Measurements from ENCODE around the gene STRIP1. TPM values are rescaled to one million over a fixed set of nuclear protein-coding genes. Genes with fewer than 3 reads are reported as not detected.

Gene STRIP1
- total RNA-seq, 2 experiments from 2014 or later: 33.4 to 35.9 TPM

DNA sequence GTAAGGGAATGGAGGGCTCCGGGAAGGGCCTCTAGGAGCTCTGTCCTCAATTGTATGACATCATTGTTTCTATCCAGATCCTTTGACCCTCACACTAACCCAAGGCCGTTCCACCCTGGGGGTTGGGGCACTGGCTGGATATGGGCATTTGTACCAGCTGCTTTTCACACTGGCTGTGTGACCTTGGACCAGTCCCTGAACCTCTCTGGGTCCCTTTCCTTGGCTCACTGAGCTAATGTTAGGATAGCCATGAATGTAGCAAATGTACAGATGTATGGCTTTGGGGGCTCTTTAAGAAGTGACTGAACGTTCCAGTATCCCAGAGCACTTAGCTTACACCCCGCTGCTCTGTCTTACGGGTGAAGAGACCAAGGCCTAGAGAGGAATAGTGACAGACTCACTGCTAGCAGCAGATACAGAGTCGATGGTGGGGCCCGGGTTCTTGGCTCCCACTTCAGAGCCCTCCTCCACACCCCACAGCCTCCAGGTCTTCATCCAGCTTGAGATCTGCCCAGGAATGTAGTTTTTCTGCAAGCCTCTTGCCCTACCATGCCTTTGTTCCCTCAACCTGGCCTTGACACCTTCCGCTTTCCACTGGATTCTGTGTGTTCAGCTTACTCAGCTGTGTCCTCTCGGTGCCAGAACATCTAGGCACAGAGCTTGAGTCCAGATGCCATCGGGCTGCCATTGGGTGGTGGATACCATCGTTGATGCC is 63.2 kb downstream of the STRIP1 start:
- ChIA-PET POLR2A (interaction anchor here (0.5 kb wide), 1 partner anchor 17 kb away, joined by 4 read pairs; no protein-coding TSS in a partner anchor), CTCF (interaction anchor here (0.8 to 3.1 kb wide), 3 partner anchors 9 to 44 kb away, joined by 3 to 13 read pairs (median 4); no protein-coding TSS in a partner anchor)
- Mint-ChIP-seq H3K27ac (no peak overlapping the region), H3K4me1 (no peaks in the 10 kb centered on the region), H3K36me3 (ENCODE audit: low read depth) (no peaks in the 10 kb centered on the region), H3K27me3 (peaks cover 7% of the 10 kb centered on the region), H3K9me3 (no peaks in the 10 kb centered on the region), H3K4me3 (no peak overlapping the region)
- no peak for DNase-seq

DNA sequence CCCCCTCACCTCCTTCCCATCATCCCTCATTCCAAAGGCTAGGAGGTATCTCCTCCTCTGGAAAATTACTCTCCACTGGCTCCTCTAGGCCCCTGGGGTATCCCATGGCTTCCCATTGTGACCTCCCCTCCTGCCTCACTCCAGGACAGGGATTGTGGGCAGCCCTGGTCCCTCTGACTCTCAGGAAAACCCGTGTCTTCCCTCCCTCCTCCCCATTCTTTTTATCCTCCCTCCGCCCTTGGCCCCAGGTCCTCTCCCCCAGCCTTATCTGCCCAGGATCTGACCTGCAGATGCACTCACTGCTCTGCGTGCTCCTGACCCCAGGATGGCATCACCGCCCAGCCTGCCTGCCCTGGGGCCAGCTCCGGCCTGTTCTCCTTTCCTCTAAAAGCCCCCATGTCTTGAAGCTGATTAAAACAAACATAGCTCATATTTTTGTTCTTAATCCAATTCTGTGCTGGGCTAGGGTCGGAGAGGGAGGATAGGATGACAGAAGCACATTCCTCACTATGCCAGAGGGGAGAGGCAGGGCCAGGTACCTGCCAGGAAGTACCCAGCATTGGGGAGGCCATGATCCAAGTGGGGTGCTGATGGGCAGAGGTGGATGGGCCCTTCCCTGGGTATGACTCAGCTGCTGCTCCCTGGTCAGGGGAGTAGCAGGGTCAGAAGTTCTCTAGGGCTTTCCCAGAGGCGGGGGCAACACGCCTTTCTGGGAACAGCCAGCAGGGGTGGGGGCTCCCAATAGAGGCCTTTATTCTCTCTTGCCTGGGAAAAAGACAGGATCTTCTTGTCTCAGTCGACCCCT is 64.0 kb downstream of the STRIP1 start:
- Mint-ChIP-seq H3K4me1 (no peaks in the 10 kb centered on the region), H3K36me3 (ENCODE audit: low read depth) (no peaks in the 10 kb centered on the region), H3K27me3 (peaks cover 7% of the 10 kb centered on the region), H3K27ac (no peak overlapping the region), H3K4me3 (no peak overlapping the region), H3K9me3 (no peaks in the 10 kb centered on the region)
- CTCF ChIA-PET: interaction anchor here (0.8 to 3.1 kb wide), 4 partner anchors 10 to 45 kb away, joined by 3 to 13 read pairs (median 4); no protein-coding TSS in a partner anchor
- POLR2A ChIA-PET: no interaction called here
- no peak for DNase-seq

DNA sequence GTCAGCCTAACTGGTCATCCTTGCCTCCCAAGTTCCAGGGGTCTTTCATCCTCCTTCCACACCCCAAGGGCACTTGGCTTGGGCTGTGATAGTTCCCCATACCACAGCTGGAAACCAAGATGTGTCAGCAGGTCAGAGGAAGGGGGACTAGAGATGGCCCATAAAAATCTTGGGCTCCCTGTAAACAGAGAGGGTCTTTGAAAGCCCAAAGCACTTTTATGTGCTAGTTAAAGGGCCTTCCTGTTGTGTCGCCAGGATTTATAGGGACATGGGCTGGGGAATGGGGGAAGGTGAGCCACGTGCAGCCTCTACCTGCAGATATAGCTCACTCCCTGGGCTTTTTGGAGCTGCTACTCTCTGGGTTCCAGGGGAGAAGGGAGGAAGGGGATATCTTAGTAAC is 65.9 kb downstream of the STRIP1 start:
- no peaks in the 10 kb centered on the region for H3K9me3 Mint-ChIP-seq
- no peak overlapping the region for H3K4me3 Mint-ChIP-seq
- H3K4me1 Mint-ChIP-seq: no peaks in the 10 kb centered on the region
- ChIA-PET CTCF (interaction anchor here (7.2 kb wide), 1 partner anchor 10 kb away, joined by 68 read pairs; no protein-coding TSS in a partner anchor), POLR2A (no interaction called here)
- no peaks in the 10 kb centered on the region for H3K36me3 Mint-ChIP-seq (ENCODE audit: low read depth)
- H3K27ac Mint-ChIP-seq: no peak overlapping the region
- peaks cover 3% of the 10 kb centered on the region for H3K27me3 Mint-ChIP-seq
- DNase-seq: no peak

DNA sequence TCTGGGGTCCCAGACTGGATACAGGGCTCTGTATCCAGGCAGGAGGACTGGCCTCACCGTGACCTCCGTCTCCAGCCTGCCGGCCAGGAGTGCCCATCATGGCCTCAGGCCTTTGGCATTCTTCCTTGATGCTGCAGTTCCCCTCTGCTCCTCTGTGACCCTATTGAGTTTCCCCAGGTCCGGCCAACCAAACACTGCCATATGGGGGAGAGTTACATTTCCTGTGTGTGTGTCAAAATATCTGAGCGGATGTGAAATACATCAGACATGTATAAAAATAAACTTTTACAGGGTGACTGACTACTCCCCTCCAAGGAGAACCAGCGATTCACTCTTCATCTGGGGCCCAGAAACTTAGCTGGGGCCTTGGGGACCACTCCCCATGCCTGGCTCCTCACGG is 67.7 kb downstream of the STRIP1 start:
- no peaks in the 10 kb centered on the region for H3K36me3 Mint-ChIP-seq (ENCODE audit: low read depth)
- POLR2A ChIA-PET: no interaction called here

More for the DNA sequence above, 67.7 kb downstream of the STRIP1 start:
- H3K4me3 Mint-ChIP-seq: no peak overlapping the region
- H3K27me3 Mint-ChIP-seq: no peaks in the 10 kb centered on the region
- CTCF ChIA-PET: interaction anchor here (1.1 to 7.2 kb wide), 3 partner anchors 12 to 48 kb away, joined by 3 to 68 read pairs (median 4); no protein-coding TSS in a partner anchor
- H3K4me1 Mint-ChIP-seq: no peaks in the 10 kb centered on the region
- H3K9me3 Mint-ChIP-seq: no peaks in the 10 kb centered on the region
- no peak overlapping the region for H3K27ac Mint-ChIP-seq
- DNase-seq: no peak

Other genes with a start within 250 kb of the STRIP1 start
- 10 to 100 TPM; 39.5 to 42.4 TPM for gene CSF1, start 123.8 kb upstream of the STRIP1 start, total RNA-seq
- 10 to 100 TPM; 50.4 to 50.9 TPM for gene AHCYL1, start 49.9 kb upstream of the STRIP1 start, total RNA-seq
- not detected for gene ALX3, start 36.0 kb downstream of the STRIP1 start, total RNA-seq
- not detected for gene UBL4B, start 77.8 kb downstream of the STRIP1 start, total RNA-seq
- gene SLC6A17, start 115.9 kb downstream of the STRIP1 start, total RNA-seq: not detected
- 1 to 10 TPM; 7.1 to 8.2 TPM for gene KCNC4, start 175.7 kb downstream of the STRIP1 start, total RNA-seq

All from activated CD4-positive, alpha-beta T cell treated with anti-CD3 and anti-CD28 coated beads, Interleukin-2, amount 10 ng/mL, durations not matched to agents 7 days and 5 days (primary cell).